Measurements from ENCODE around the gene RNF217. TPM values are rescaled to one million over a fixed set of nuclear protein-coding genes. Genes with fewer than 3 reads are reported as not detected.
"Not testable (repeated sequence)": the region's sequence is repeated elsewhere in the genome, so short reads cannot be mapped to it uniquely, and the experiment has no call there.

The RNF217 gene, protein sequence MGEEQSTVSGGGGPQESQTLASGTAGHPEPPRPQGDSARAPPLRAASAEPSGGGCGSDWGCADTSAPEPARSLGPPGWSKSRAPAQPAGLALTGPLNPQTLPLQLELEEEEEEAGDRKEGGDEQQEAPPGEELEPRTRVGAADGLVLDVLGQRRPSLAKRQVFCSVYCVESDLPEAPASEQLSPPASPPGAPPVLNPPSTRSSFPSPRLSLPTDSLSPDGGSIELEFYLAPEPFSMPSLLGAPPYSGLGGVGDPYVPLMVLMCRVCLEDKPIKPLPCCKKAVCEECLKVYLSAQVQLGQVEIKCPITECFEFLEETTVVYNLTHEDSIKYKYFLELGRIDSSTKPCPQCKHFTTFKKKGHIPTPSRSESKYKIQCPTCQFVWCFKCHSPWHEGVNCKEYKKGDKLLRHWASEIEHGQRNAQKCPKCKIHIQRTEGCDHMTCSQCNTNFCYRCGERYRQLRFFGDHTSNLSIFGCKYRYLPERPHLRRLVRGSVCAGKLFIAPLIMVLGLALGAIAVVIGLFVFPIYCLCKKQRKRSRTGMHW
- 8.2 and 22.8 TPM in 2 replicates for total RNA-seq (2014; rRNA removed; shearing (Covaris generic))

DNA sequence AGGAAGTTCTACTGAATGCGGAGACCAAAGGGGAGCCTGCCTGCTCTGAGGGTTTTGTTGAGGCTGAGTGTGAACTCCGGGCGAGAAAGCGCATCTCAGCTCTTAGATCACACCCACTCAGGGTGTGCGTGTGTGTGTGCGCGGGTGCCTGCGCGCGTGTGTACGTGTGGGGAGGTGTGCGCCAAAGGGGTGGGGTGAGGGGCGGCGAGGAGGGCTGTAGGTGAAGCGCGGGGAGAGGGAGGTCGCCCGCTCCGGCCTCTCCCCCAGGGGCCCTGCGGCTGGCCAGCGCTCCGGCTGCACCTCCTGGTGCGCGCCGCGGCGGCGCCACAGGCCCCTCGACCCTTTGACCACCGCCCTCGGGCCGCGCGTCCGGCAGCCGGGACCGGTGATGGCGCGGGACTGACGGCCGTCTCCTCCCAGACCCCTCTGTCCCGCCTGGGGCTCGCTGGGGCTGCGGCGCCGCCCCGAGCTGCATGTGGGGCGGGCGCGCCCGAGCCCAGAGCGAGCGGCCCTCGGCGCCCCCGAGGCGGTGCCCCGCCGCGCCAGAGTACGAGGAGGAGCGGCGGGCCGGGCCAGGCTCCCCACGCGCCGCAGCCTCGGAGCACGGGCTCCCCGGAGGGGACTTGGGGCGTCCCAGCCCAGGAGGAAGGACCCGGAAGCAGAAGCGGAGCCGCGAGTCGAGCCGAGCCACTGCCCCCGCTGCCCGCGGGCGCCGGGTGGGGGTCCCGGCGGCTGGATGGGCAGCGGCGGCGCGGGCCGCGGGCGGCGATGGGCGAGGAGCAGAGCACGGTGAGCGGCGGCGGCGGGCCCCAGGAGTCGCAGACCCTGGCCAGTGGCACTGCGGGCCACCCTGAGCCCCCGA is at the start of gene RNF217:
RNF217 (plus strand) TSS at position 661 of the 862 bp plus-strand sequence; CDS start at position 769, 108 bp downstream.
- in situ Hi-C loops (cut with HindIII; ENCODE audit: low sequenced_read_pairs), result no loop called here
- peak; percentile 77 for DNase-seq (ENCODE audit: low spot score)

DNA sequence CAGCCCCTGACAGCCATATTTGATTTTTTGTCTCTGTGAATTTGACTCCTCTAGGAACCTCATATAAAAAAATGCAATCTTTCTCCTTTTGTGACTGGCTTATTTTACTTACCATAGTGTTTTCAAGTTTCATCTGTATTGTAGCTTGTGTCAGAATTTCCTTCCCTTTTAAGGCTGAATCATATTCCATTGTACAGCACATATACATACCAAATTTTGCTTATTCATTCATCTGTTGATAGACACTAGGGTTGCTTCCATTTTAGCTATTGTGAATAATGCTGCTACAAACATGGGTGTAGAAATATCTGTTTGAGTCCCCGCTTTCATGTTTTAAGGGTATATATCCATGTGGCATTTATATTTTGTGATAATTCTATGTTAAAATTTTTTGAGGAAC is 49.2 kb upstream of the RNF217 start:
- no peak for DNase-seq (ENCODE audit: low spot score)
- in situ Hi-C loops (cut with HindIII; ENCODE audit: low sequenced_read_pairs), result no loop called here

DNA sequence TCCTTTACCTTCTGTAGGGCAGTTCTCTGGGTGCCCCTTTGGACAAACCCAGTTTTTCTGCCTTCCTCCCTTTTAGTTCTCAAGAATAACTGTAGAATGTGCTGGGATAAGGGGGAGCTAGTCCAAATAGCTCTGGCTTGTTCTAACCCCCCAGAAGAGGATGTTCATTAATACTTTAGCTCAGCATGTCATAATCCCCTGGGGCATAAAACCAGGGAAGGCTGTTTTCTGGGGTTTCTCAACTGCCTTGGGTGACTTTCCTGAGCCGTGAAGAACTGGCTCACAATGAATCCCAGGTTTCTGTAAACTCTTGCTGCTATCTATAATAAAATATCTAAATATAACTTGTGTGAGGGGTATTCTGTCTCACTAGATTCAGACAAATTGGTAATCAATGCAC is 44.5 kb upstream of the RNF217 start:
- no peak for DNase-seq (ENCODE audit: low spot score)
- in situ Hi-C loops (cut with HindIII; ENCODE audit: low sequenced_read_pairs), result no loop called here

DNA sequence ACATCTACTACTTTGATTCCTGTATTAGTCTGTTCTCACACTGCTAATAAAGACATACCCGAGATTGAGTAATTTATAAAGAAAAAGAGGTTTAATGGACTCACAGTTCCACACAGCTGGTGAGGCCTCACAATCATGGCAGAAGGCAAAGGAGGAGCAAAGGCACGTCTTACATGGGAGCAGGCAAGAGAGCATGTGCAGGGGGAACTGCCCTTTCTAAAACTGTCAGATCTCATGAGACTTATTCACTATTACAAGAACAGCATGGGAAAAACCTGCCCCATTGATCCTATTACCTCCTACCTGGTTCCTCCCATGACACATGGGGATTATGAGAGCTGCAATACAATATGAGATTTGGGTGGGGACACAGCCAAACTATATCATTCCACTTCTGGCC is 42.5 kb upstream of the RNF217 start:
- DNase-seq (ENCODE audit: low spot score); in situ Hi-C loops (cut with HindIII; ENCODE audit: low sequenced_read_pairs): not testable (repeated sequence)

DNA sequence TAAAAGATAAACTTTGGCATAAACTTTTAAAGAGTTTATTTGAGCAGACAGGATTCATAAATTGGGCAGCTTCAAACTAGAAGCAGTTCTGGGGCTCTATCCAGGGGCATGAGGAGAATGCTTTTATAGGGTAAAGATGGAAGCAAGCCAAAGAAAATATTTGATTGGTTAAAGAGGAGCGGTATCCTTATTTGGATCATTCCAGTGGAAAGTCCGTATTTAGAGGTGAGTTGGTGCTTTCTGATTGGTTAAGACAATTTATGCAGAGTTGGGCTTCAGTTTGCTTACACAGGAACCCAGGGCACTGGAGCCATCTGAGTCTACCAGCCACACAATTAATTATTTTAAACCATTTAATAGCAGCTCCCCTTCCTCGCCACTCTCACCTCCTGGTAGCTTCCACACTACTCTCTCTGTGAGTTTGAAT is 37.9 kb upstream of the RNF217 start:
- in situ Hi-C loops (cut with HindIII; ENCODE audit: low sequenced_read_pairs), result no loop called here
- no peak for DNase-seq (ENCODE audit: low spot score)

DNA sequence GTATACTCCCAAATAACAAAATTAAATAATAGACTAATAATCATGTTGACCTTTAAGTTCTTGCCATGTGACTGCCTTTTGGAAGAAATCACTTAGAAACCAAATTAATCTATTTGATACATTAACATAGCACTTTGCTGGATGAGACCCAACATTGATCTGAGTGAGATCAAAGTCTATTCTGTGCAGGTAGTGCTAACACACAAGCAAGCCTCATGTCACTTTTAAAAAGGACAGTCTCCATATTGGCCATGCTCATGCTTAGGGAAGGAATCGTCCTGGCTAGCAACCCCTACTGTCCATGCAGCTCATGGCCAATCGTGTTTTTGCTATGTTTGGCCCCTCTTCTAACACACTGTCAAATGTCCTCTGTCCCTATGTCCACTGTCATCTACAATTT is 35.8 kb upstream of the RNF217 start:
- in situ Hi-C loops (cut with HindIII; ENCODE audit: low sequenced_read_pairs), result no loop called here
- DNase-seq (ENCODE audit: low spot score), result no peak

DNA sequence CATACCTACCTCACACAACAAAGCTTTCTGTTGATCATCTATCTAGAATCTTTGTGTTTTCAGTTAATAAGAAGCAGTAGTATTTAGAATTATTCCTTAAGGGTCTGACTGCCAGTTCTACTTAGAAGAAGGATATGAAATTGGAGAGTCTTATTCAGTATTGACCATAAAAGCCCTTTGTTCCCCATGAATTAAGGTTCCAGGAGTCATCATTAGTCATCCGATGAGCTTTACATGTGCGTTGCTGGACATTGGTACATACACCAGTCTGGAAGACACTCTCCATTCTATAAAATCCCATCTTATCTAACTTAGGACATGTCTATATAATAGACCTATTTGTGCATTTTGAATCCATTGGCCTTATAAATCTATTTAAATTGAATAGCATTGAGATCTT is 34.4 kb upstream of the RNF217 start:
- no peak for DNase-seq (ENCODE audit: low spot score)
- in situ Hi-C loops (cut with HindIII; ENCODE audit: low sequenced_read_pairs), result no loop called here

DNA sequence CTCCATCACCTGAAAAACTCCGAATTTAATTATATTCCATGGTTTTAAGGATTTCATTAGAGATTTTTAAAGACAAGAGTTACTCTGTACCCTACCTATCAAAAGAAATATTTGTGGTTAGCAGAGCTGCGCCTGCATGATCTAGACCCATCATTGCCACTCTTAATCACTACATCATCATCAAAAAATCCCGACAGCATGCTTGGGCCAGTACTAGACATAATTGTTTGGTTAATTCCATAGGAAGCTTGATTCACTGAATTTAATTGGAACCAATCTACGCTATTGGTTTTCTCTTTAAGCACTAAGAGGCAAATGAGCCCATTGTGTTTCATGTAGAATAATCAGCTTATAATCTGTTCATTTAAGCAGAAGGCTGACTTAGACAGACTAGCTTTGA is 33.4 kb upstream of the RNF217 start:
- in situ Hi-C loops (cut with HindIII; ENCODE audit: low sequenced_read_pairs), result no loop called here
- no peak for DNase-seq (ENCODE audit: low spot score)

DNA sequence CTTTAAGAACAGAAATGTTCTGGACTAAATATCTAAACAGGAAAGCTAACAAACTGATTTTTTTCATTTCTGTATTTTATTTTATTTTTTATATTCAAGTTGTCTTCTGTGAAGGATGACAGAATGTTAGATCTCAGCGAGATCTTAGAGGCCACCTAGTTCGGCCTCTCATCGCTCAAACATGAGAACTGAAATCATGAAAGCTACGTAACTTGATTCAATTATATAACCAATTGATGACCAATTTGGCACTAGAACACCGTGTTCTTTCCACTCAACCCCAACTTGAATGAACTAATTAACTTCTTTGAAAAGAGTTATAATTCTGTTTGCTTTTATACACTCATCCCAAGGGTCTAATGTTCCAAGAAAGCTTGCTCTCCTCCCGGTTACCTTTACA is 24.6 kb upstream of the RNF217 start:
- in situ Hi-C loops (cut with HindIII; ENCODE audit: low sequenced_read_pairs), result no loop called here
- no peak for DNase-seq (ENCODE audit: low spot score)

DNA sequence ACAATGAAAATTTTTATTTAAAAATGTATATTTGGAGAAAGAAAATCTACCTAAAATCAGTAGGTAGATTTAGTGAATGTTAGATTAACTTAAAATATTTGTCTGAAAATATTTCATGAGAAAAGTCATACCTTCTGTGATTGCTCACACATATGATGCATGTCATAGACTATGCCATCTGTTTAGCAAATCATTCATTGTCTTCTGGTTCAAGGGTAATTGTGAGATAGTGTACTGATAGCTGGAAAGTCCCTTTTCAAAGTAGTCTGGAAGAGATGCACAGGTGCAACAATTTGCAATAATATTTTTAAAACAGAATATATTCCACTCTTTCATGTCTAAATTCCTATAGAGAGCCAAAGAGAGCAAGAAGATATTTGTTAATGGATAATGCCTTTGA is 21.0 kb upstream of the RNF217 start:
- DNase-seq (ENCODE audit: low spot score), result no peak
- in situ Hi-C loops (cut with HindIII; ENCODE audit: low sequenced_read_pairs), result no loop called here

DNA sequence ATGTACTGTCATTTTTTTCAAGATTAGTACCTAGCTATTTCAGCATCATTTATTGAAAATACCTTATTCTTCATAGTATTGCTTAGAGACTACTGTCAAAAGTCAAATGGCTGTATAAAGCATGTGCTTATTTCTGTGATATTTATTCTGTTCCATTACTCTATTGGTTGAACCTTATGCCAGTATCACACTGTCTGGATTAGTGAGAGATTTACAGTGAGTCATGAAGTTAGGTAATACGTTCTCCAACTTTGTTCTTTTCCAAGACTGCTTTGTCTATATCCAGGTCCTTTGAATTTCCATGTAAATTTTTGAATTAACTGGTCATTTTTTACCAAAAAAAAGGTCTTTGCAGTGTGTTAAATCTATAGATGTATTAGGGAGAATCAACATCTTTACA is 18.6 kb upstream of the RNF217 start:
- in situ Hi-C loops (cut with HindIII; ENCODE audit: low sequenced_read_pairs), result no loop called here
- no peak for DNase-seq (ENCODE audit: low spot score)

DNA sequence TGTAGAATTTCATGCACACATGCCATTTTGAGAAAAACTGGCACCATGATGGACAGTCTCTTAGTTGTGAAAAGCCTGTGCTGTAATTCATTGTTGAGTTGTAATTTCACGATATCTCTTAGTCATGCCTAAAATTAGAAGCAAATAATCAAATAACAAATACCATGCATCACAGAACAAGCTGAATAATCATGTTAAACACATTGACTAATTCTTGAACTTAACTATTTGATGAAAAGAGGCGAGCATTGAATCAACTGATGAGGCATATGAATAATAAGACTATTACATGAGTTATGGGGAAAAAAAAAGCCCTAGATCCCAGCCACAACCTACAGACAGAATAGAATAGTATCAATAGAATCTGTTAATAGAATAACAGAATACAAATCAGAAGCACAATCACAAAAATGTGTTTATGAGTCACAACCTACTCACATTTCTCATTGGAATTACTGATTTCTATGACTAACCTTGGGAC is 14.2 kb upstream of the RNF217 start:
- in situ Hi-C loops (cut with HindIII; ENCODE audit: low sequenced_read_pairs), result no loop called here
- DNase-seq (ENCODE audit: low spot score), result no peak

DNA sequence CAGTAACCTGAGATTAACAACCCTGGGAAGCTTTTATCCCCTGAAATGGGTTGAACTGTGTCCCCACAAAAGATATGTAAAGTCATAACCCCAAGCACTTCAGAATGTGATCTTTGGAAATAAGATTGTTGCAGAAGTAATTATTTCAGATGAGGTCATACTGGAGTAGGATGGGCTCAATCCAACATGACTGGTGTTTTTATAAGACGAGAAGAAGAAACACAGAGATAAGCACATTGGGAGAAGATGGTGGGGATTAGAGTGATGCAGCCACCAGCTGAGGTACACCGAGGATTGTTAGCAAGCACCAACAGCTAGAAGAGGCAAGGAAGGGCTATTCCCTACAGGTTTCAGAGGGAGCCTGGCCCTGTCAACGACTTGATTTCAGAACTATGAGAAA is 12.5 kb upstream of the RNF217 start:
- in situ Hi-C loops (cut with HindIII; ENCODE audit: low sequenced_read_pairs), result no loop called here
- DNase-seq (ENCODE audit: low spot score), result no peak

DNA sequence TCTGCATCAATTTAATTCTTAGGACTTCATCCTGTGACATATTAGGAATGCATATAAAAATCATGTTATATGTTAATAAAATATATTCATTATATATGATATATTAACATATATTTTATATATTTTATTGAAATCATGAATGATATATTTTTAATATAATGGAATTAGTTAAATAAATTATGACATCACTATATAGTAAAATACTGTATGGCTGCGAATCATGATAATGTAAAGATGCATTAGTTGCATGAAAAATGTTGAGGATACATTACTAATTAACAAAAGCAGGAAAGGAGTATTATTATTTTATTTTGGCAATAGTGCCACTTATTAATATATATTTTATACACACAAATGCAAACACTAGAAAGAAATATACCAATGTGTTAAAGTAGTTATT is 8.4 kb upstream of the RNF217 start:
- no peak for DNase-seq (ENCODE audit: low spot score)
- in situ Hi-C loops (cut with HindIII; ENCODE audit: low sequenced_read_pairs), result no loop called here

DNA sequence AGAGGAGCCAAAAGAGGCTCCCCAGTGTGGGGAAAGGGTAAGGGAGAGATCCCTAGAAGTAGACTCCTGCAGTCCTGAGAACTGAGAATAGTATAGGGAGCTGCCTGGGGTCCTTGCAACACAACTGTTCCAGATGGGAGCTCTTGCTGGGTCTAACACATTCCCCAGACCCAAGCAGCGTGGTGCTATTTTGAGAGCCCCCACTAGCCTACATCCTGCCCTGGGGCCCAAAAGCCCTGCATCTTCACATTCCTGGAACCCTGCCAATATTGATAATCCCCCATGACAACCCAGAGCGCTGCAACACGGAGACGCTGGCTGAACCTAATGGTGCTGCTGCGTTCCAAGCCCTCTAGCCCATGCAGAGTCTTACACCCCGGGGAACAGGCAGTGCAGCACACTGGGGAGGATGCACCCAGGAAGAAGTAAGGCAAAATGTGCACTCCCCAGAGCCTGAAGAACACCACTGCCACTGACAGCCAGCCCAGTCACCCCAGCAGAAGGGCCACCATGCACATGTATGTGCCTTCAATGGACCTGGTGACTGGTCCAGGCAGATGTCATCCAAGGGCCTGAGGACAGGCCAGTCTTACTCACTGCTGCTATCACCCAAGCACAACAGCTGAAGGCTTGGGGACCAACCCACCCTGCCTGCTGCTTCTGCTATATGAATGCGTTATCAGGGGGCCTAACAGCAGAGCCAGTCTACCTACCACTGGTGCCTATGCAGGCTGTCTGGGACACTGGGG is 7.0 kb upstream of the RNF217 start:
- no peak for DNase-seq (ENCODE audit: low spot score)
- in situ Hi-C loops (cut with HindIII; ENCODE audit: low sequenced_read_pairs), result no loop called here

DNA sequence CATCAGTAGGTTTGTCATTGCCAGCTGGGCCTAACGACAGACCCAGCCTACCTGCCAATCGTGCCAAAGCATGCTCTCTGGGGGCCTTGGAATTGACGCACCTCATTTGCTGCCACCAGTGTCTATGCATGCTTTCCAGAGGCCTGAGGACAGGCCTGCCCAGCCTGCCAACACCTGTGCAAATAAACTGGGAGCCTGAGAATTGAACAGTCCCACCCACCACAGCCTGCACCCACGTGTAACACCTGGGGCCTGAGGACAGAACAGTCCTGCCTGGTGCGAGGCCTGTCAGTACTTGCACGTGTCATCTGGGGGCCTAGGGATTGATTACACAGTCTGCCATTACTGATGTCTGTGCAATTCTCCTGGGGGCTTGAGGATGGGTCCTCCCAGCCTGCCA is 6.2 kb upstream of the RNF217 start:
- in situ Hi-C loops (cut with HindIII; ENCODE audit: low sequenced_read_pairs), result no loop called here

DNA sequence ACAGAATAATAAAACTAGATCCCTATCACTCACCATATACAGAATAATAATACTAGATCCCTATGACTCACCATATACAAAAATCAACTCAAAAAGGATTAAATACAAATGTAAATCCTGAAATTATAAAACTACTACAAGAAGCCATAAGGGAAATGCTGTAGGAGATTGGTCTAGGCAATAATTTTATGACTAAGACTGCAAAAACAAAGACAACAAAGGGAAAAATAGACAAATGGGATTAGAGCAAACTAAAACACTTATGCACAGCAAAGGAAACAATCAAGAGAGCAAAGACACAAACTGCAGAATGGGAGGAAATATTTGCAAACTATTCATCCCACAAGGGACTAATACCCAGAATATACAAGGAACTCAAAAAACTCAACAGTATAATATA is 4.1 kb upstream of the RNF217 start:
- no peak for DNase-seq (ENCODE audit: low spot score)
- in situ Hi-C loops (cut with HindIII; ENCODE audit: low sequenced_read_pairs), result no loop called here

More for the DNA sequence above, 6.2 kb upstream of the RNF217 start:
- no peak for DNase-seq (ENCODE audit: low spot score)

DNA sequence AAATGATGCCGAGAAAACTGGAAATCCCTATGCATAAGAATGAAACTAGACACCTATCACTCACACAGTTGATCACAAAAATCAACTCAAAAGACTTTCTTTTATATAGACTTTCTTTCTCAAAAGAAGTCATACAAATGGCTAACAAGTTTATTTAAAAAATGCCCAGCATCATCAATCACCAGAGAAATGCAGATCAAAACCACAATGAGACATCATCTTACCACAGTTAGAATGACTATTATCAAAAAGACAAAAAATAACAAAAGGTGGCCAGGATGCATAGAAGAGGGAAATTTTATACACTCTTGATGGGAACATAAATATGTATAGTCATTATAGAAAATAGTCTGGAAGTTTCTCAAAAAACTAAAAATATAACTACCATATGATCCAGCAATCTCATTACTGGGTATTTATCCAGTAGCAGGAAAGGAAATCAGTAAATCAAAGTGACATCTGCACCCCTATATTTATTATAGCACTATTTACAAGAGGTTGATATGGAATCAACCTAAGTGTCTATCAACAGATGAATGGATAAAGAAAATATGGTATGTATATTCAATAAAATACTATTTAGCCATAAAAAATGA is 3.4 kb upstream of the RNF217 start:
- no peak for DNase-seq (ENCODE audit: low spot score)
- in situ Hi-C loops (cut with HindIII; ENCODE audit: low sequenced_read_pairs), result no loop called here
